Parathyroid adenoma (tissue), 2 donors: Measurements from ENCODE around the gene OSBPL3.
"Not testable (repeated sequence)": the region's sequence is repeated elsewhere in the genome, so short reads cannot be mapped to it uniquely, and the experiment has no call there.

Experiments
- H2AFZ ChIP-seq: fragments of 300-600 bp; sonication (generic); one replicate; pipeline ENCODE4 v1.7.0; 2017; ENCODE audit warnings: antibody characterized with exemption, mild to moderate bottlenecking
- H3K27ac ChIP-seq: fragments of 300-600 bp; sonication (generic); one replicate; pipeline ENCODE4 v1.7.0; 2017
- H3K27me3 ChIP-seq: fragments of 300-600 bp; sonication (generic); one replicate; pipeline ENCODE4 v1.7.0; 2017; ENCODE audit warnings: low read length; ENCODE audit not compliant: control insufficient read depth, insufficient read depth
- H3K36me3 ChIP-seq: fragments of 300-600 bp; sonication (generic); one replicate; pipeline ENCODE4 v1.7.0; 2017; ENCODE audit warnings: low read length; ENCODE audit not compliant: control insufficient read depth, insufficient read depth
- H3K4me1 ChIP-seq: fragments of 300-600 bp; sonication (generic); one replicate; pipeline ENCODE4 v1.7.0; 2017; ENCODE audit warnings: control low read depth
- H3K4me2 ChIP-seq: fragments of 300-600 bp; sonication (generic); one replicate; pipeline ENCODE4 v1.7.0; 2017; ENCODE audit warnings: low read length
- H3K4me3 ChIP-seq: fragments of 300-600 bp; sonication (generic); one replicate; pipeline ENCODE4 v1.7.0; 2017; ENCODE audit warnings: low read depth, low read length
- H3K79me2 ChIP-seq: fragments of 300-600 bp; sonication (generic); one replicate; pipeline ENCODE4 v1.7.0; 2017; ENCODE audit warnings: control low read depth
- H3K9ac ChIP-seq: fragments of 300-600 bp; sonication (generic); one replicate; pipeline ENCODE4 v1.7.0; 2017; ENCODE audit warnings: mild to moderate bottlenecking
- H3K9me3 ChIP-seq: fragments of 300-600 bp; sonication (generic); one replicate; pipeline ENCODE4 v1.7.0; 2017; ENCODE audit warnings: low read length; ENCODE audit not compliant: control insufficient read depth
- CTCF ChIP-seq: fragments of 300-600 bp; sonication (generic); IDR thresholded peaks from one replicate; pipeline ENCODE4 v1.7.0; 2017; ENCODE audit warnings: antibody characterized with exemption, mild to moderate bottlenecking
- donor health status: primary hyperparathyroidism.

The OSBPL3 gene

GRCh38 chr7:25025218-25025671, 45.3 kb upstream of the OSBPL3 start:
- Histone ChIP-seq H3K9me3 (no peaks in the 10 kb centered on the region), H3K4me1 (peaks cover 9% of the 10 kb centered on the region), H3K4me2 (peak overlapping the region; percentile 1), H3K9ac (no peak overlapping the region), H3K27me3 (no peaks in the 10 kb centered on the region), H3K4me3 (no peak overlapping the region), H3K36me3 (no peaks in the 10 kb centered on the region), H3K27ac (no peak overlapping the region), H3K79me2 (no peaks in the 10 kb centered on the region), H2AFZ (peak overlapping the region; percentile 12)
- no peak for TF ChIP-seq CTCF

GRCh38 chr7:25024066-25024465, 44.1 kb upstream of the OSBPL3 start:
- TF ChIP-seq CTCF = no peak
- Histone ChIP-seq H3K79me2 (no peaks in the 10 kb centered on the region), H3K9me3 (no peaks in the 10 kb centered on the region), H3K36me3 (no peaks in the 10 kb centered on the region), H3K27ac (no peak overlapping the region), H3K4me3 (no peak overlapping the region), H2AFZ (no peak overlapping the region), H3K9ac (no peak overlapping the region), H3K4me1 (peaks cover 9% of the 10 kb centered on the region), H3K4me2 (no peak overlapping the region), H3K27me3 (no peaks in the 10 kb centered on the region)

GRCh38 chr7:25017671-25018070, 37.7 kb upstream of the OSBPL3 start:
- H3K27ac ChIP-seq, H2AFZ ChIP-seq, H3K79me2 ChIP-seq, H3K9ac ChIP-seq, H3K27me3 ChIP-seq, H3K4me3 ChIP-seq, H3K9me3 ChIP-seq, H3K4me2 ChIP-seq, H3K36me3 ChIP-seq, H3K4me1 ChIP-seq: not testable (repeated sequence)

GRCh38 chr7:25014756-25015155, 34.8 kb upstream of the OSBPL3 start:
- no peaks in the 10 kb centered on the region for H3K27me3 ChIP-seq
- no peaks in the 10 kb centered on the region for H3K4me1 ChIP-seq
- no peak overlapping the region for H3K27ac ChIP-seq

GRCh38 chr7:25012710-25013109, 32.7 kb upstream of the OSBPL3 start:
- not testable (repeated sequence) for H3K4me3 ChIP-seq, H3K4me2 ChIP-seq

More at GRCh38 chr7:25014756-25015155, 34.8 kb upstream of the OSBPL3 start:
- no peak overlapping the region for H3K9ac ChIP-seq
- no peak overlapping the region for H3K4me3 ChIP-seq
- no peak for TF ChIP-seq CTCF
- H3K4me2 ChIP-seq = no peak overlapping the region
- H3K36me3 ChIP-seq = no peaks in the 10 kb centered on the region
- H2AFZ ChIP-seq = no peak overlapping the region
- no peaks in the 10 kb centered on the region for H3K9me3 ChIP-seq
- no peaks in the 10 kb centered on the region for H3K79me2 ChIP-seq

GRCh38 chr7:25012254-25012653, 32.3 kb upstream of the OSBPL3 start:
- H3K27me3 ChIP-seq = no peaks in the 10 kb centered on the region
- no peaks in the 10 kb centered on the region for H3K9me3 ChIP-seq
- H3K27ac ChIP-seq = no peak overlapping the region
- no peak overlapping the region for H3K9ac ChIP-seq
- H3K79me2 ChIP-seq = no peaks in the 10 kb centered on the region
- no peak overlapping the region for H3K4me3 ChIP-seq
- no peaks in the 10 kb centered on the region for H3K36me3 ChIP-seq
- TF ChIP-seq CTCF = no peak
- no peak overlapping the region for H3K4me2 ChIP-seq
- no peak overlapping the region for H2AFZ ChIP-seq
- H3K4me1 ChIP-seq = no peaks in the 10 kb centered on the region

More at GRCh38 chr7:25012710-25013109, 32.7 kb upstream of the OSBPL3 start:
- H3K27ac ChIP-seq, H3K36me3 ChIP-seq, H3K4me1 ChIP-seq, H3K9me3 ChIP-seq, H3K9ac ChIP-seq, H3K79me2 ChIP-seq, H2AFZ ChIP-seq, H3K27me3 ChIP-seq: not testable (repeated sequence)
